Body of pancreas (tissue), 4 donors: Measurements from ENCODE around the gene FRMD5. TPM values are rescaled to one million over a fixed set of nuclear protein-coding genes. Genes with fewer than 3 reads are reported as not detected.
"Not testable (repeated sequence)": the region's sequence is repeated elsewhere in the genome, so short reads cannot be mapped to it uniquely, and the experiment has no call there.

ENCODE experiments used
- ATAC-seq: fragments of 150-250 bp; one replicate; pipeline ENCODE4 v1.9.1; 2016
- DNase-seq, 4 donors: peaks; one replicate each; pipeline ENCODE4 v3.0.0-alpha.2; 2019
- H3K27ac ChIP-seq, 4 donors: fragments of 200-600 bp; sonication (generic); 1 replicate in 3 of 4; 2 replicates in 1 of 4; pipeline versions ENCODE4 v1.5.1 to v1.6.1; 2016 to 2019; ENCODE audit warnings: mild to moderate bottlenecking in 1 of 4, mixed read lengths in 1 of 4, moderate library complexity in 1 of 4
- H3K27me3 ChIP-seq, 2 donors: fragments of 200-600 bp; sonication (generic); one replicate each; pipeline ENCODE4 v1.6.0; 2016; ENCODE audit warnings: mild to moderate bottlenecking in 1 of 2
- H3K36me3 ChIP-seq, 2 donors: fragments of 200-600 bp; sonication (generic); replicated peaks in 1 of 2; 2 replicates each; pipeline ENCODE4 v1.5.1; 2016; ENCODE audit warnings: low read depth in 2 of 2; ENCODE audit not compliant: insufficient read depth in 1 of 2
- H3K4me1 ChIP-seq: fragments of 200-600 bp; sonication (generic); one replicate; pipeline ENCODE4 v1.6.0; 2016
- H3K4me3 ChIP-seq, 2 donors: fragments of 200-600 bp; sonication (generic); 1 replicate in 1 of 2; 2 replicates in 1 of 2; pipeline ENCODE4 v1.5.1; 2016 to 2019
- H3K9me3 ChIP-seq, 3 donors: fragments of 200-600 bp; sonication (generic); 1 replicate in 2 of 3; 2 replicates in 1 of 3; pipeline ENCODE4 v1.5.1; 2016
- POLR2A ChIP-seq, 3 donors: fragments of 450-650 bp; IDR thresholded peaks; one replicate each; pipeline ENCODE4 v1.6.1; 2016; ENCODE audit warnings: antibody characterized with exemption in 3 of 3, mild to moderate bottlenecking in 2 of 3
- WGBS, 2 donors: methylation state at CpG; one replicate each; pipeline ENCODE4 v1.1.5; 2017; 5-methylcytosine and 5-hydroxymethylcytosine counted together
- intact Hi-C: fragments of 100-400 bp; cut with DNase I; formaldehyde crosslinking; loops from one replicate; pipeline ENCODE4 v1.15.1; 2023
- total RNA-seq, 2 donors: library from RNA; depleted of rRNA; stranded (reverse); fragments of >200 nt; gene quantifications; one replicate each; pipeline ENCODE4 v1.1.0, GENCODE V29; 2016
- TF ChIP-seq, protein P1 (sequence below), 7 experiments: fragments of 450-650 bp in 4 of 7; fragments of 200-600 bp in 3 of 7; sonication (generic) in 3 of 7; IDR thresholded peaks; one replicate each; pipeline ENCODE4 v1.5.1; 2016 to 2019; ENCODE audit warnings: antibody characterized with exemption in 7 of 7

FRMD5 gene
- total RNA-seq, result 1 to 10 TPM in 1 of 2 donors, not detected in 1; 1.3 TPM

DNA sequence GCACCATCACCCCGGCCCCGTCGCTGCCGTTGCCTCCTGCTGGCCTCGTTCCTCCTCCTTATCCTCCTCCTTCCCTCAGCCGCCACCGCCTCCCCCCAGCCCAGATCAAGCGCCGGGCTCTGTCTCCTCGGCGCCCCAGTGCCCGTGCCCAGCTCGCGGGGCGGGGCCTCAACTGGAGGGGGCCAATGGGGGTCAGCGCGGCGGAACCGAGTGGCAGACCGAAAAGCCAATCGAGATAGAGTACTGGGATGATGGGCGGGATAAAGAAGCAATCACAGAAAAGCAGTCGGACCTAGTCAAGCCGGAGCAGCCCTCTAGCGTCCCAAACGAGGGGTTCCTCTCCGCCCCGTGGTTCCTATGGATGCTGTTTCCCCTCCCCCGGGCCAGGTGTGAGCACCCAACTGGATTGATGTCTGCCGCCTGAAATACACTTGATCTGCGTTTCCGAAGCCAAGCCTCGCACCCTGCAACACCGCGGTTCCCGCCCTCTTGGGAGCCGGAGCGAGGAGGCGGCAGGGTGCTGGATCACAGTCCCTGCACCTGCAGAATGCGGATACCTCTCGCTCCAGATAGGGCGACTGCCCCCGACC is at the start of gene FRMD5:
FRMD5 (minus strand) TSS at position 121 of the 590 bp plus-strand sequence.
- Histone ChIP-seq H3K9me3 (no peaks in the 10 kb centered on the region), H3K4me3 (peak within 1 kb of the TSS; percentile 14 to 63), H3K27ac (peak within 1 kb of the TSS in 2 of 4 donors; percentile 22 to 34), H3K36me3 (no peaks in the 10 kb centered on the region), H3K4me1 (peaks cover 17% of the 10 kb centered on the region), H3K27me3 (peaks cover 3 to 14% of the 10 kb centered on the region in 2 donors)
- intact Hi-C loops, result no loop called here
- TF ChIP-seq, protein P1, sequence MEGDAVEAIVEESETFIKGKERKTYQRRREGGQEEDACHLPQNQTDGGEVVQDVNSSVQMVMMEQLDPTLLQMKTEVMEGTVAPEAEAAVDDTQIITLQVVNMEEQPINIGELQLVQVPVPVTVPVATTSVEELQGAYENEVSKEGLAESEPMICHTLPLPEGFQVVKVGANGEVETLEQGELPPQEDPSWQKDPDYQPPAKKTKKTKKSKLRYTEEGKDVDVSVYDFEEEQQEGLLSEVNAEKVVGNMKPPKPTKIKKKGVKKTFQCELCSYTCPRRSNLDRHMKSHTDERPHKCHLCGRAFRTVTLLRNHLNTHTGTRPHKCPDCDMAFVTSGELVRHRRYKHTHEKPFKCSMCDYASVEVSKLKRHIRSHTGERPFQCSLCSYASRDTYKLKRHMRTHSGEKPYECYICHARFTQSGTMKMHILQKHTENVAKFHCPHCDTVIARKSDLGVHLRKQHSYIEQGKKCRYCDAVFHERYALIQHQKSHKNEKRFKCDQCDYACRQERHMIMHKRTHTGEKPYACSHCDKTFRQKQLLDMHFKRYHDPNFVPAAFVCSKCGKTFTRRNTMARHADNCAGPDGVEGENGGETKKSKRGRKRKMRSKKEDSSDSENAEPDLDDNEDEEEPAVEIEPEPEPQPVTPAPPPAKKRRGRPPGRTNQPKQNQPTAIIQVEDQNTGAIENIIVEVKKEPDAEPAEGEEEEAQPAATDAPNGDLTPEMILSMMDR (IDR thresholded peaks at IDR 0.05), result peak in 5 of 7 experiments; percentile 3 to 63 (median 58)
- peak in 1 of 3 donors; percentile 35 for TF ChIP-seq POLR2A (IDR thresholded peaks at IDR 0.05)
- WGBS, 2 donors, result 0 to 4% methylated on average over 33 to 43 of the region's 43 CpGs
- DNase-seq (peak; percentile 89 to 93 (median 90)), ATAC-seq (peak; percentile 99)

DNA sequence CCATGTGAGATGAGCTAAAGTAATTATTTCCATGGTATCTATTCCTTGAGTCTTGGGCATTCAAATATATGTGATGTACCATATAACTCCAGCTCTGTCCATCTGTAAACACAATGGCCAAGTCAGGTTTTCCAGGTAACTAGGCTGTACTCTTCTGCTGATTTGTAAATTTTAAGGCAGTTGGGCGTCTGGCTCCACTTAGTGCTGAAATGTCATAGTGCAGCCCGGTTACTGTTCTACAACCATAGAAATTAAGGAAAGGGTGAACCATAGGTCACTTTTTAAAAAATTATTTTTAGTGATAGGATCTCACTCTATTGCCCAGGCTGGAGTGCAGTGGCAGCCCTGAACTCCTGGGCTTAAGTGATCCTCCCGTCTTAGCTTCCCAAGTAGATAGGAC is 48.8 kb upstream of the FRMD5 start:
- H3K27ac ChIP-seq, result no peak overlapping the region
- H3K4me3 ChIP-seq, result no peak overlapping the region
- H3K36me3 ChIP-seq, result no peaks in the 10 kb centered on the region
- no peaks in the 10 kb centered on the region for H3K4me1 ChIP-seq
- ATAC-seq, result no peak
- no peaks in the 10 kb centered on the region for H3K27me3 ChIP-seq
- TF ChIP-seq, protein P1 (IDR thresholded peaks at IDR 0.05), result no peak
- no peak for TF ChIP-seq POLR2A (IDR thresholded peaks at IDR 0.05)
- intact Hi-C loops, result no loop called here
- 82 to 86% methylated on average over 3 of the region's 3 CpGs for WGBS, 2 donors
- no peak for DNase-seq
- no peaks in the 10 kb centered on the region for H3K9me3 ChIP-seq

DNA sequence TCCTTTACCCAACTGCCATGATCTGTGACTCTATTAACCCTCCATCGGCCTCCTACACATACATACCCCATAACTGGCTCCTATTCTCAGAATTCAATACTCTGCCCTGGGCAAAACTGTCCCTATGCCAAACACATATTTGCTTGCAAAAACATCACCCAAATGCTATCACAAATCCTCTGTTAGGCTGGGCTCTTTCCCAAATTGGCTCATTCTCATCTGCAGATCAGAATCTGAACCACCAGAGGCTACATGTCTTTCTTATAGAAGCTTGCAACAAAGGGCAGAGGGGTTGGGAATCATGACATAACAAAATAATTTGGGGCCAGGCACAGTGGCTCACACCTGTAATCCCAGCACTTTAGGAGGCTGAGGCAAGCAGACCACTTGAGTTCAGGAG is 48.1 kb upstream of the FRMD5 start:
- Histone ChIP-seq H3K4me1 (no peaks in the 10 kb centered on the region), H3K27ac (no peak overlapping the region), H3K4me3 (no peak overlapping the region), H3K27me3 (no peaks in the 10 kb centered on the region), H3K9me3 (no peaks in the 10 kb centered on the region), H3K36me3 (no peaks in the 10 kb centered on the region)
- TF ChIP-seq, protein P1 (IDR thresholded peaks at IDR 0.05), result no peak
- no peak for TF ChIP-seq POLR2A (IDR thresholded peaks at IDR 0.05)
- no peak for DNase-seq
- ATAC-seq, result no peak
- intact Hi-C loops, result no loop called here
- WGBS, 2 donors, result 65 to 80% methylated on average over 1 of the region's 1 CpG

DNA sequence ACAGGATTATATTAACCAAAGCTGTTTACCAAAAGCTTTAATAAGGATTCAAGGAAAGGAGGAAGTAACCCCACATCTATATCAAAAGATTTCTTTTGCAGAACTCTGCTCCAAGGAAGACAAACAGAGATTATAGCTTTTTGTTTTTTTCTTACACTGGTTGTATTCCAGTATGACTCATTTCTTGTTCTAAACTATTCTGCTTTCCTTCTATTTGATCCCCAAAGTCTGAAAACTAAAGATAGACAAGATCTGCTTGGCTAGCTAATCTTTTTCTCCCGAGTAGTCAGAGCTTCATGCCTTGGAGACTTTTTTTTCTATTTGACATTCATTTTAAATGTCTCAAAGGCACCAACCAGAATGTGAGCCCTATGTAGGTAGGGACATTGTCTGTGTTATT is 36.8 kb upstream of the FRMD5 start:
- no peak for ATAC-seq
- no peaks in the 10 kb centered on the region for H3K36me3 ChIP-seq
- H3K4me3 ChIP-seq, result no peak overlapping the region
- H3K9me3 ChIP-seq, result no peaks in the 10 kb centered on the region
- intact Hi-C loops, result no loop called here
- TF ChIP-seq, protein P1 (IDR thresholded peaks at IDR 0.05), result no peak
- no peak for TF ChIP-seq POLR2A (IDR thresholded peaks at IDR 0.05)
- H3K27me3 ChIP-seq, result no peaks in the 10 kb centered on the region
- H3K4me1 ChIP-seq, result no peaks in the 10 kb centered on the region
- DNase-seq, result no peak
- no peak overlapping the region for H3K27ac ChIP-seq
- WGBS, 2 donors, result 45 to 46% methylated on average over 1 of the region's 1 CpG

DNA sequence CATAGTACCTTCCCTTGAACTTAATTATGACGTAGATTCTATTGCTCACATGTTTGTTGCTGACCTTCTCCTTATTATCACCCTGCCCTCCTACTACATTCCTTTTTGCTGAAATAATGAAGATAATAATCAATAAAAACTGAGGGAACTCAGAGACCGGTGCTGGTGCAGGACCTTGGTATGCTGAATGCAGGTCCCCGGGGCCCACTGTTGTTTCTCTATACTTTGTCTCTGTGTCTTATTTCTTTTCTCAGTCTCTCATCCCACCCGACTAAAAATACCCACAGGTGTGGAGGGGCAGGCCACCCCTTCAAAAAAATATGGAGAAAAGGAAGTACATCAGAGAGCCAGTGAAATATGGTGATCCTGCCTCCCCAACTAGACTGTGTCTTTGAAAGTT is 34.2 kb upstream of the FRMD5 start:
- H3K4me3 ChIP-seq, intact Hi-C loops, H3K36me3 ChIP-seq, H3K27ac ChIP-seq, H3K9me3 ChIP-seq, DNase-seq, H3K27me3 ChIP-seq, H3K4me1 ChIP-seq, ATAC-seq: not testable (repeated sequence)
- WGBS, 2 donors, result 45 to 46% methylated on average over 3 to 4 of the region's 4 CpGs
- TF ChIP-seq, protein P1 (IDR thresholded peaks at IDR 0.05), result peak in 1 of 7 experiments; percentile 9
